Body of pancreas (tissue), 4 donors: ENCODE data around the gene PTPRN2. TPM values are rescaled to one million over a fixed set of nuclear protein-coding genes. Genes with fewer than 3 reads are reported as not detected.
A peak's percentile ranks its signal among the peaks of the same experiment; 100 is the strongest.

Experiments
- ATAC-seq: fragments of 150-250 bp; one replicate; pipeline ENCODE4 v1.9.1; 2016
- DNase-seq, 4 donors: peaks; one replicate each; pipeline ENCODE4 v3.0.0-alpha.2; 2019
- H3K27ac ChIP-seq, 4 donors: fragments of 200-600 bp; sonication (generic); 1 replicate in 3 of 4; 2 replicates in 1 of 4; pipeline versions ENCODE4 v1.5.1 to v1.6.1; 2016 to 2019; ENCODE audit warnings: mild to moderate bottlenecking in 1 of 4, mixed read lengths in 1 of 4, moderate library complexity in 1 of 4
- H3K27me3 ChIP-seq, 2 donors: fragments of 200-600 bp; sonication (generic); one replicate each; pipeline ENCODE4 v1.6.0; 2016; ENCODE audit warnings: mild to moderate bottlenecking in 1 of 2
- H3K36me3 ChIP-seq, 2 donors: fragments of 200-600 bp; sonication (generic); replicated peaks in 1 of 2; 2 replicates each; pipeline ENCODE4 v1.5.1; 2016; ENCODE audit warnings: low read depth in 2 of 2; ENCODE audit not compliant: insufficient read depth in 1 of 2
- H3K4me1 ChIP-seq: fragments of 200-600 bp; sonication (generic); one replicate; pipeline ENCODE4 v1.6.0; 2016
- H3K4me3 ChIP-seq, 2 donors: fragments of 200-600 bp; sonication (generic); 1 replicate in 1 of 2; 2 replicates in 1 of 2; pipeline ENCODE4 v1.5.1; 2016 to 2019
- H3K9me3 ChIP-seq, 3 donors: fragments of 200-600 bp; sonication (generic); 1 replicate in 2 of 3; 2 replicates in 1 of 3; pipeline ENCODE4 v1.5.1; 2016
- POLR2A ChIP-seq, 3 donors: fragments of 450-650 bp; IDR thresholded peaks; one replicate each; pipeline ENCODE4 v1.6.1; 2016; ENCODE audit warnings: antibody characterized with exemption in 3 of 3, mild to moderate bottlenecking in 2 of 3
- WGBS, 2 donors: methylation state at CpG; one replicate each; pipeline ENCODE4 v1.1.5; 2017; 5-methylcytosine and 5-hydroxymethylcytosine counted together
- intact Hi-C: fragments of 100-400 bp; cut with DNase I; formaldehyde crosslinking; loops from one replicate; pipeline ENCODE4 v1.15.1; 2023
- total RNA-seq, 2 donors: library from RNA; depleted of rRNA; stranded (reverse); fragments of >200 nt; gene quantifications; one replicate each; pipeline ENCODE4 v1.1.0, GENCODE V29; 2016
- TF ChIP-seq, protein P1 (sequence below), 7 experiments: fragments of 450-650 bp in 4 of 7; fragments of 200-600 bp in 3 of 7; sonication (generic) in 3 of 7; IDR thresholded peaks; one replicate each; pipeline ENCODE4 v1.5.1; 2016 to 2019; ENCODE audit warnings: antibody characterized with exemption in 7 of 7

PTPRN2 gene
- total RNA-seq, 2 donors from 2014 or later, result 31.6 to 76.1 TPM

DNA sequence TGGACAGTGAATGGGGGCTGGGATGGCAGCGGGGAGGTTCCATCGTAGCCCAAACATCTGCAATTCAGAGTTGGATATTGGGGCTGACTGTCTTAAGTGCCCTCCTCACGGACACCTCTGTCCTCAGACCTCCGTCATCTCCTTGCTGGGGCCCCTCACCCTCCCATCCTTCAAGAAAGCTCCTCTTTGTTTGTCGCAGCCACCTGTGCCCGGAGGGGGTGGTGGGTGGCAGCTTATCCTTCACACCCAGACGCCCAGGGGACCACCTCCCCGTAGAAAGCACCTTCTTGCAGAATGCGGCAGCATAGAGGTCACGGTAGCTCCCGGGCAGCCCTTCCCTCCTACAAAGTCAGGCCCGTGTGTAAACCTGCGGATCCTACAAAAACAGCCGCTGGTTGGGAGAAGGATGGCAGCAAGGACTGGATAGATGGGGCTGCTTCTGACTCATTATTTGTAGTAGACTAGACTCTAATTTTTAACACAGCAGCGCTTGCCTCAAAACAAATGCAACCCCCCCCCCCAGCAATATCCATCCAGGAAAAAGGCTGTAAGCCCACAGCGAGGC, 1.3 kb upstream of the PTPRN2 start:
- no peaks in the 10 kb centered on the region for H3K27me3 ChIP-seq
- DNase-seq, result no peak
- peaks cover 34% of the 10 kb centered on the region for H3K4me1 ChIP-seq
- no peak overlapping the region for H3K27ac ChIP-seq
- intact Hi-C loops, result no loop called here
- ATAC-seq, result no peak
- H3K9me3 ChIP-seq, result peaks cover 0 to 6% (median 0%) of the 10 kb centered on the region in 3 donors
- no peaks in the 10 kb centered on the region for H3K36me3 ChIP-seq
- no peak overlapping the region for H3K4me3 ChIP-seq
- TF ChIP-seq POLR2A (IDR thresholded peaks at IDR 0.05), result no peak
- TF ChIP-seq, protein P1, sequence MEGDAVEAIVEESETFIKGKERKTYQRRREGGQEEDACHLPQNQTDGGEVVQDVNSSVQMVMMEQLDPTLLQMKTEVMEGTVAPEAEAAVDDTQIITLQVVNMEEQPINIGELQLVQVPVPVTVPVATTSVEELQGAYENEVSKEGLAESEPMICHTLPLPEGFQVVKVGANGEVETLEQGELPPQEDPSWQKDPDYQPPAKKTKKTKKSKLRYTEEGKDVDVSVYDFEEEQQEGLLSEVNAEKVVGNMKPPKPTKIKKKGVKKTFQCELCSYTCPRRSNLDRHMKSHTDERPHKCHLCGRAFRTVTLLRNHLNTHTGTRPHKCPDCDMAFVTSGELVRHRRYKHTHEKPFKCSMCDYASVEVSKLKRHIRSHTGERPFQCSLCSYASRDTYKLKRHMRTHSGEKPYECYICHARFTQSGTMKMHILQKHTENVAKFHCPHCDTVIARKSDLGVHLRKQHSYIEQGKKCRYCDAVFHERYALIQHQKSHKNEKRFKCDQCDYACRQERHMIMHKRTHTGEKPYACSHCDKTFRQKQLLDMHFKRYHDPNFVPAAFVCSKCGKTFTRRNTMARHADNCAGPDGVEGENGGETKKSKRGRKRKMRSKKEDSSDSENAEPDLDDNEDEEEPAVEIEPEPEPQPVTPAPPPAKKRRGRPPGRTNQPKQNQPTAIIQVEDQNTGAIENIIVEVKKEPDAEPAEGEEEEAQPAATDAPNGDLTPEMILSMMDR (IDR thresholded peaks at IDR 0.05), result no peak
- WGBS, 2 donors, result 56 to 61% methylated on average over 15 to 16 of the region's 16 CpGs

DNA sequence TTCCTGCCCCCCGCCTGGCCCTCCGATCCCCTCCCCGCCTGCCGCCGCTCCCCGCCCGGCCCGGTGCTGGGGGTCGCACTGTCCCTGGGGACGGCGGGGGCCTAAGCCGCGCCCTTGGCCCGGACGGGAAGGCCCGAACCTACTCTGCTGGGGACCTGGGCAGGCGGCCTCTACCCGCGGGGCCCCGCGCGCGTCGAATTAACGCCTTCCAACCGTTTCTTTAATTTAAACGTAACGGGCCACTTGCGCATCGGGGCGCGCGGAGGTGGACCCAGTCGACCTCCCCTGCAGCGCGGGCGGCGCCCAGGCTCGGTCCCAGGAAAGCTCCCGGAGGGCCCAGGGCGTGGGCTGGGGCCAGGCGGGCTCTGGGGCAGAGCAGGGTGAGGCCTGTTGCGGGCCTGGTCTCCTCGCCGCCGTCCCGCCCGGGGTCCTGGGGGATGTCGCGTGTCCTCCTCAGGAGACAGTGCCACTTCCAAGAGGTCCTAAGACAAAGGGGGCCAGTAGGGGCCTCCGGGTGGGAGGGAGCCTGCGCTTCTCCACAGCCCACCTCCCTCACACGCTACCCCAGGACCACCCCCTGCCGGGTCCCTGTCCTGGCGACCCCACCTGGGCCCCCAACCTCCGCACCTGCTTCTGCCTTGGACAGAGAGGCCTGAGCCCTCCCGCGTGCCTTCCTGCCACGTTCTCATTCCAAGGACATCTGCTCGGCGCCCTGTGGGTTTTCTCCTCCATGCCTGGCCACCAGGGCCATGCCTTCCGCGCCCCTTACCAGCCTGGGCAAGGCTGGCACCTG, 658 bp upstream of the PTPRN2 start:
- H3K36me3 ChIP-seq, result no peaks in the 10 kb centered on the region
- ATAC-seq (no peak), DNase-seq (peak in 1 of 4 donors; percentile 22)
- peaks cover 41% of the 10 kb centered on the region for H3K4me1 ChIP-seq
- no peaks in the 10 kb centered on the region for H3K27me3 ChIP-seq
- intact Hi-C loops, result no loop called here
- H3K4me3 ChIP-seq, result no peak overlapping the region
- H3K27ac ChIP-seq, result no peak overlapping the region
- 16 to 23% methylated on average over 14 to 54 of the region's 63 CpGs for WGBS, 2 donors
- TF ChIP-seq POLR2A (IDR thresholded peaks at IDR 0.05), result no peak
- TF ChIP-seq, protein P1 (IDR thresholded peaks at IDR 0.05), result no peak
- H3K9me3 ChIP-seq, result peaks cover 0 to 6% (median 0%) of the 10 kb centered on the region in 3 donors

DNA sequence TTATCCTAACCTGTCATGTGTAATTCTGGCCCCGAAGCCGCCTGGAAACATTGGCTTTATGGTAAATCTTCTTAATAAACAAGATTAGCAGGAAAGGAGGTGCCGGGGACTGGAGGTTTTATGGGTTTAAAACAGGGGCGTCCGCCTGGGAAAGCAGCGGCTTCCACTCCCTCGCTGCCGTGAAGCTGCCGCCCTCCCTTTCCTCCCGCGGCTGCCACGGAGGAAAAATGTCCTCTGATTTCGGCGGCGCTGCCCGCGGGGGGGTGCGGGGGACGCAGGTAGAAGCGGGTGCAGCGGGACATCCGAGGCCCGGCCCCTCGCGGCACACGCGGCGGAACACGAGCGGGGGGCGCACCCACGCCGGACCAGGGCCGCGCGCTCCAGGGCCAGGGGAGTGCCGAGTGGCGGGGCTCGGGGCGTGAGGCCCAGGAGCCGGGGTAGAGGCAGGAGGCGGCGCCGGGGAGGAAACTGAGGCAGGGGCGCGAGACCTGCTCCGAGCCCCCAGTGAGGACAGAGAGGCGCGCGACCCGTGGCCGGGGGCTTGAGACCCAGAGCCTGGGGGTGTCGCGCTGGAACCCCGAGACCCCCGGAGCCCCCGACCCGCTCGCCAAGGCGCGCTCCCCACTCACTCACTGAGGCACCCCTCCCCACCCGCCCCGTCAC, 993 bp downstream of the PTPRN2 start:
- Histone ChIP-seq H3K9me3 (no peaks in the 10 kb centered on the region), H3K4me3 (peak overlapping the region; percentile 22 to 29), H3K27me3 (no peaks in the 10 kb centered on the region), H3K4me1 (peaks cover 47% of the 10 kb centered on the region), H3K36me3 (no peaks in the 10 kb centered on the region), H3K27ac (peak overlapping the region; percentile 23 to 92 (median 68))
- intact Hi-C loops, result no loop called here
- 1 to 3% methylated on average over 17 to 62 of the region's 63 CpGs for WGBS, 2 donors
- ATAC-seq, result no peak
- TF ChIP-seq POLR2A (IDR thresholded peaks at IDR 0.05), result no peak
- TF ChIP-seq, protein P1 (IDR thresholded peaks at IDR 0.05), result no peak
- DNase-seq, result peak; percentile 22 to 57 (median 40)

DNA sequence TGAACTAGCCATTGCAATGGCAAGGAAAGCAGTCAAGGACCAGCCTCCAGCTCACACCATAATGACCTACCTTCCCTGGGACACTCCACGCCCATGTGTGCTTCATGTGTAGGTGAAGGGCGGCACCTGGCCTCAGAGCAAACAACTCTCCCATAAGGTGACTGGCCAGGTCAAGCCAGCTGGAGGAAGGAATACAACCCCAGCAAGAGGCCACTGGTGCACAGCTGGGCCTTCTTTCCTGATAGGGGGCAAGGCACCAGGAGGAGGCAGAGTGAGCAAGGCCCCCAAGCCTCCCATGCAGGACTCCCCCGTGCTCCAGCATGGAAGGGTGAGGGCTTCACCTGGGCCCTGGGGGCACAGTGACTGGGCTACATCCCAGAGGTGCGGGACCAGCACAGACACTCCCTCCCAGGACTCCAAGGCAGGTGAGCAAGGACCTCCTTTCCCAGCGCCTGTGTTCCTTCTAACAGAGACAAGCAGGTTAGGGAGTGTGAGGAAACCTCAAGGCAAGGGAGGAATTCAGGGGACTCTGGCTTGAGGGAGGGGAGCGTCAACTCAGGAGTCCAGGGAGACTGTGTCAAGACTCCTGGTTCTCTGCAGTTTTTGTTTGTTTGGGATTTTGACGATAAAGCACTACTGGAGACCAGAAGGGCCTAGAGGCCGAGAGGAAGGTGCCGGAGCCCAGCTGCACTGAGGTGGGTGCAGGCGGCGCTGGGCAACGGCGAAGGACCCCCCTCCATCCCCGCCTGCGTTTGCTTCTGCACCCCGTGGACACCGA, 1.7 kb downstream of the PTPRN2 start:
- Histone ChIP-seq H3K27me3 (no peaks in the 10 kb centered on the region), H3K36me3 (no peaks in the 10 kb centered on the region), H3K9me3 (no peaks in the 10 kb centered on the region), H3K4me3 (peak overlapping the region in 1 of 2 donors; percentile 29), H3K27ac (peak overlapping the region; percentile 23 to 92 (median 68)), H3K4me1 (peaks cover 51% of the 10 kb centered on the region)
- no peak for TF ChIP-seq POLR2A (IDR thresholded peaks at IDR 0.05)
- TF ChIP-seq, protein P1 (IDR thresholded peaks at IDR 0.05), result peak in 2 of 7 experiments; percentile 20 to 36
- peak; percentile 49 to 75 (median 69) for DNase-seq
- no peak for ATAC-seq
- intact Hi-C loops, result no loop called here
- WGBS, 2 donors, result 13 to 20% methylated on average over 13 to 17 of the region's 17 CpGs
